HG03521 (cell line): ENCODE results near the gene THRB.

Experiments
- ATAC-seq: cut with Tn5 transposase; IDR thresholded peaks from one replicate; pipeline ENCODE4 v1.9.1; 2021; ENCODE audit warnings: mild to moderate bottlenecking, moderate library complexity; ENCODE audit not compliant: unreplicated experiment

Gene THRB

GRCh38 chr3:24513463-24513862 is 18.8 kb upstream of the THRB start:
- no peak for ATAC-seq

- ATAC-seq: no peak
Observed at GRCh38 chr3:24512564-24513197, 18.0 kb upstream of the THRB start.

GRCh38 chr3:24510030-24510648 is 15.5 kb upstream of the THRB start:
- ATAC-seq: no peak

- no peak for ATAC-seq
Observed at GRCh38 chr3:24508423-24508839, 13.8 kb upstream of the THRB start.

GRCh38 chr3:24507776-24508422 is 13.2 kb upstream of the THRB start:
- ATAC-seq: no peak

- ATAC-seq: no peak
Observed at GRCh38 chr3:24506966-24507775, 12.5 kb upstream of the THRB start.

GRCh38 chr3:24505691-24506550 is 11.3 kb upstream of the THRB start:
- ATAC-seq: no peak

- no peak for ATAC-seq
Observed at GRCh38 chr3:24504772-24505171, 10.1 kb upstream of the THRB start.

GRCh38 chr3:24503616-24504113 is 9.0 kb upstream of the THRB start:
- peak; percentile 90 for ATAC-seq

GRCh38 chr3:24502690-24503089 is 8.0 kb upstream of the THRB start:
- ATAC-seq: no peak

GRCh38 chr3:24500806-24501205 is 6.2 kb upstream of the THRB start:
- ATAC-seq: no peak

GRCh38 chr3:24499991-24500390 is 5.3 kb upstream of the THRB start:
- no peak for ATAC-seq

- no peak for ATAC-seq
Observed at GRCh38 chr3:24498796-24499195, 4.1 kb upstream of the THRB start.

- ATAC-seq: no peak
Observed at GRCh38 chr3:24498391-24498790, 3.7 kb upstream of the THRB start.

GRCh38 chr3:24497942-24498341 is 3.3 kb upstream of the THRB start:
- ATAC-seq: no peak

- ATAC-seq: no peak
Observed at GRCh38 chr3:24496529-24497482, 2.2 kb upstream of the THRB start.

- peak; percentile 13 for ATAC-seq
Observed at GRCh38 chr3:24495326-24495994, 810 bp upstream of the THRB start.

- no peak for ATAC-seq
Observed at GRCh38 chr3:24493746-24494617, 668 bp downstream of the THRB start.
